WERI-Rb-1 (cell line): ENCODE data around the gene GAPT.

Source experiments
- DNase-seq: peaks from one replicate; pipeline ENCODE4 v3.0.0-alpha.2; 2020
- H3K27ac ChIP-seq: fragments of 250-450 bp; sonication (Bioruptor Pico); 2 replicates; pipeline ENCODE4 v1.5.1; 2020; ENCODE audit warnings: mild to moderate bottlenecking, moderate library complexity
- H3K27me3 ChIP-seq: fragments of 250-450 bp; sonication (Bioruptor Pico); 2 replicates; pipeline ENCODE4 v1.5.1; 2021; ENCODE audit warnings: mild to moderate bottlenecking, low read depth, moderate library complexity; ENCODE audit not compliant: insufficient read depth, severe bottlenecking
- H3K36me3 ChIP-seq: fragments of 250-450 bp; sonication (Bioruptor Pico); 2 replicates; pipeline ENCODE4 v1.5.1; 2020; ENCODE audit warnings: mild to moderate bottlenecking, moderate library complexity
- H3K4me3 ChIP-seq: 2 replicates; pipeline ENCODE4 v1.5.1; 2011; ENCODE audit warnings: low read depth, mild to moderate bottlenecking, control low read depth, low read length
- H3K9me3 ChIP-seq: fragments of 250-450 bp; sonication (Bioruptor Pico); 2 replicates; pipeline ENCODE4 v1.5.1; 2021; ENCODE audit warnings: mild to moderate bottlenecking, moderate library complexity; ENCODE audit not compliant: severe bottlenecking
- CTCF ChIP-seq: IDR thresholded peaks from 2 replicates; pipeline ENCODE4 v1.5.1; 2011; ENCODE audit warnings: low read depth, mild to moderate bottlenecking, control low read depth, inconsistent platforms, low read length

GAPT gene

GRCh38 chr5:58542709-58543108 is 51.5 kb downstream of the GAPT start:
- Histone ChIP-seq H3K4me3 (no peak overlapping the region), H3K27me3 (no peaks in the 10 kb centered on the region), H3K36me3 (no peaks in the 10 kb centered on the region), H3K27ac (no peak overlapping the region), H3K9me3 (no peaks in the 10 kb centered on the region)
- no peak for TF ChIP-seq CTCF
- no peak for DNase-seq

GRCh38 chr5:58543723-58544122 is 52.5 kb downstream of the GAPT start:
- Histone ChIP-seq H3K4me3 (no peak overlapping the region), H3K27me3 (no peaks in the 10 kb centered on the region), H3K27ac (no peak overlapping the region), H3K36me3 (no peaks in the 10 kb centered on the region), H3K9me3 (no peaks in the 10 kb centered on the region)
- TF ChIP-seq CTCF, result no peak
- DNase-seq, result no peak

- Histone ChIP-seq H3K27ac (no peak overlapping the region), H3K9me3 (no peaks in the 10 kb centered on the region), H3K27me3 (no peaks in the 10 kb centered on the region), H3K4me3 (no peak overlapping the region), H3K36me3 (no peaks in the 10 kb centered on the region)
- no peak for DNase-seq
- TF ChIP-seq CTCF, result no peak
These were observed 53.0 kb downstream of the GAPT start for GRCh38 chr5:58544195-58544594.

- no peaks in the 10 kb centered on the region for H3K27me3 ChIP-seq
- no peak for DNase-seq
- no peak overlapping the region for H3K4me3 ChIP-seq
- no peaks in the 10 kb centered on the region for H3K9me3 ChIP-seq
- H3K36me3 ChIP-seq, result no peaks in the 10 kb centered on the region
- no peak overlapping the region for H3K27ac ChIP-seq
- TF ChIP-seq CTCF, result no peak
These were observed 53.7 kb downstream of the GAPT start for GRCh38 chr5:58544926-58545325.

GRCh38 chr5:58545912-58546311 is 54.7 kb downstream of the GAPT start:
- Histone ChIP-seq H3K36me3 (no peaks in the 10 kb centered on the region), H3K4me3 (no peak overlapping the region), H3K27me3 (no peaks in the 10 kb centered on the region), H3K9me3 (no peaks in the 10 kb centered on the region), H3K27ac (no peak overlapping the region)
- no peak for DNase-seq
- TF ChIP-seq CTCF, result no peak
